GM21619 (cell line): Measurements from ENCODE around the gene RPL36.
"Not testable (repeated sequence)": the region's sequence is repeated elsewhere in the genome, so short reads cannot be mapped to it uniquely, and the experiment has no call there.

ENCODE experiments used
- ATAC-seq: cut with Tn5 transposase; IDR thresholded peaks from one replicate; pipeline ENCODE4 v1.9.1; 2021; ENCODE audit not compliant: unreplicated experiment

RPL36 gene

GRCh38 chr19:5703819-5704818 lies 14.0 kb downstream of the RPL36 start:
- ATAC-seq, result no peak

DNA sequence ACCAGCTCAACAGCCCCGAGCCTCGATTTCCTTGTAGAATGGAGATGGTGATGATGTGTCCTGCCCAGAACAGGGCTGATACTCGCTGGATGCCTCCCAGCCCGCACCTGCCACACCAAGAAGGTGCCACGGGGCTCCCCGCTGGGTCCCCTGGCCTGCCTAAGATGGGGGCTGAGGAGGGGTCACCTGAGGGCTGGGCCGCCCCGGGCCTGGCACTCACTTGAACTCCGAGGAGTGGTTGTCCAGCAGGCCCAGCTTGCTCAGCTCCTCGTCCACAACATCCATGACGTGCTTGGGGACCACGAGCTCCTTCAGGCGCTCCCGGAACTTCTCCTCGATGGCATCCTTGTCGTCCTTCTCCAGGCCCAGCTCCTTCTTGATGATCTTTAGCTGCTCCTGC lies 15.5 kb downstream of the RPL36 start:
- no peak for ATAC-seq

GRCh38 chr19:5706876-5707573 lies 16.9 kb downstream of the RPL36 start:
- ATAC-seq, result no peak

DNA sequence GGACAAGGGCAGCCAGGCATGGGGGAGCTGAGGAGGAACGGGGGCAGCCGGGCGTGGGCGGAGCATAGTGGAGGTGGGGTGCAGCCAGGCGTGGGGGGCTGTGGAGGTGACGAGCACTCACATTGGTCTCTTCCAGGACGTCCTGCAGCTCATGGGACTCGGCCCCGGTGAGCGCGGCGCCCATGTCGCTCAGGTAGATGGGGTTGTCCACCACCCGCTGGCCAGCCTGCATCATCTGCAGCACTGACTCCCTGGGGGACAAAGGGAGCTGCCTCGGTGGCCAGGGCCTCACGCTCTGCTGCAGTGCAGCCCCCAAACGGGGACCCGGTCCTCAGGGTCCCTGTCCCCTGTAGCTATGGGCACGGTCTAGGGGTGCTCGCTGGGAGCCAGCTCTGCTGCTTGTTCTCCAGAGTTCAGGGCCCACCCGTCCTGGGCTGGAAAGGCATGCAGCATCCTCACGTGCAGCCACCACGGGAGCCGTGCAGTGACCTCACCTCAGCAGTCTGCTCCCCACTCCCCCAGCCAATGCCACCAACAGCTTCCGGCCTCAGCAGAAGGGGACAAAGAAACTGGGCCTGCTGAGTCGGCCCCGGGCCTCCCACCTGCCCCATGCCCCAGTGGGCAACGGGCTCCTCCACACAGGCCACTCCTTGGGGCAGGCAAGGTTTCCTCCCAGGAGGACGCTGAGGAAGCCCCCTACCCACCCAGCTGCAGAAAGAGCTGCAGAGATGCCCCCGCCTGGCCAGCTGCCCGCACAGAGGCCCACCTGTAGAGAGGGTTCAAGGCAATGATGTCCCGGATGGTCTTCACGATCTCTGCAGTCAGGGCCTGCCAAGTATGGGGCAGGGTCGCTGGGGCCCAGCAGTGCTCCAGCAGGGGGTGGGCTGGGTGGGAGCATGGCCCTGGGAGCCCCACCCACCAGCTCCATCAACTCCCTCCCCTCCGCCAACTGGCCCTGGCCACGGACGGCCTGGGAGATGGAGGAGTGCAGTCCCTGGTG lies 17.8 kb downstream of the RPL36 start:
- no peak for ATAC-seq

DNA sequence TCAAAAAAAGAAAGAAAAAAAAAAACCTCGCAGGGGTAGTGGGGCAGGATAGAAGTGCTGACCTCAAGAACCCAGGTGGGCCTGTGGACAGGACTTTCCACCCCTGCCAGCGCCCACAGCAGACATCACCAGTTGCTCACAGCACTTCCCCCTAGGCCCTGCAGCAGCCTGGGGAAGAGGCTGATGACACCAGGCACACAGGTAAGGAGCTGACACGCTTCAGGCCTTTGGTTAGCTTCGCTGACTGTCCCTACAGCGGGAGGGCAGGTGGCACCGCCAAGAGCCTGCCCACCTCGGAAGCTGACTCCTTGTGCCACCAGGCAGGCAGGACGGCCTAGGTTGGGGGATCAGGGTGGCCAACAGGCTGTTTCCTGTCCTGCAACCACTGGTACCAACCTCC lies 20.9 kb downstream of the RPL36 start:
- no peak for ATAC-seq

- no peak for ATAC-seq
These were observed 21.6 kb downstream of the RPL36 start for GRCh38 chr19:5711713-5712161.

DNA sequence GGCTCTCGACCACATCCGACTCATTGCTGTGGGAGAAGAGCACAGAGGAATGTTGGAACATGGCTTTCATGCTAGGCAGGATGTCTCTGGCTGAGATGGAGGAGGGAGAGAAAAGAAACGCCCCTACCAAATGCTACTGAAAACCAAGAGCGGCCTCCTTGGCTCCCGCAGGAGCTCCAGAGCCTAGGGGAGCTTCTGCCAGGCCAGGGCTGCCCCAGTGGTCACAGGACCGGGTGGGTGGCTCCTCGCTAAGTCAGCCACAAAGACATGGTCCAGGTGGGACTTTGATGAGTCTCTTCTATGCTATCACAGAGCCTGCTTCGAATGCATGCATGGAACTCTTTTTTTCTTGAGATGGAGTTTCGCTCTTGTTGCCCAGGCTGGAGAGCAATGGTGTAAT lies 23.1 kb downstream of the RPL36 start:
- no peak for ATAC-seq

DNA sequence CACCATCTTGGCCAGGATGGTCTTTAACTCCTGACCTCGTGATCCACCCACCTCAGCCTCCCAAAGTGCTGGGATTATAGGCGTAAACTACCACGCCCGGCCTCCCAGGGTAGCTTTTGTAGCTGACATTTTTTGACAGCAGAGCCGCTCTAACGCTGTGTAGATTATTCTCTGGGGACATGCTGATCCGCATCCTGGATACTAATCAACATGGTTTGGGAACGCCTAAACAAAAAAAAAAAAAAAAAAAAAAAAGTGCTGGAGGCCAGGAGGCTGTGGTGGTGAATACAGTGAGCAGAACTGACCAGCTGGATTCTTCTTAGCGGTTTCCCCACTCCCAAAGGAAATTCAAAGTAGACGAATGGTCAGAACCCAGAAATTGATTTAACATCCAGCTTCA lies 24.7 kb downstream of the RPL36 start:
- ATAC-seq, result no peak

DNA sequence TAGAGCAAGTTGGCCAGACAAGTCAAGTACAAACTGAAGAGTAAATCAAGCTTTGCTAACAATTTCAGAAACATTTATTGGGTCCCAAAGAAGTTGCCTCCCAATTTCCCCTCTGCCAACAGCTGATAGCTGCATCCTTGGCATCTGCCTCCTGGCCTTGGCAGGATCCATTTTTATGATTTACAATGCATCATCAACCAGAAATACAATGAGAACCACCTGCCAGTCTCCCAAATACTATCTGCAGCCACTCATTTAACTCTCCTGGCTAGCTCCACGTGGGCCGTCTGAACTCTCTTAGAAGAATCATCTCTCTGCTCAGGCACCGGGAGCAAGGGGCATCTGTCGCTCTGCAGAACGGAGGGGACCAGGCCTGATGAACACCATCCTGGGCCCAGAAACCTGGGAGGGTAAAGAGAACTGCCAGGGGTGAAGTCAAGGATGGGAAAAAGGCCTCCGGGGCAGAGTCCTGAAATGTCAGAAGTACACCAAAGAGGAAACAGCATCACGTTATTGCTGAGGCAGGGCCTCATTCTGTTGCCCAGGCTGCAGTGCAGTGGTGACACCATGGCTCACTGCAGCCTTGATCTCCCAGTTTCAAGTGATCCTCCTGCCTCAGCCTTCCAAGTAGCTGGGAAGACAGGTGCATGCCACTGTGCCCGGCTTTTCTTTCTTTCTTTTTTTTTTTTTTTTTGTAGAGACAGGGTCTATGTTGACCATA lies 27.3 kb downstream of the RPL36 start:
- no peak for ATAC-seq

- ATAC-seq, result no peak
These were observed 28.0 kb downstream of the RPL36 start for GRCh38 chr19:5718037-5718578.

- no peak for ATAC-seq
These were observed 28.6 kb downstream of the RPL36 start for GRCh38 chr19:5718579-5719273.

- ATAC-seq, result peak; percentile 1
These were observed 29.3 kb downstream of the RPL36 start for GRCh38 chr19:5719274-5719960.

DNA sequence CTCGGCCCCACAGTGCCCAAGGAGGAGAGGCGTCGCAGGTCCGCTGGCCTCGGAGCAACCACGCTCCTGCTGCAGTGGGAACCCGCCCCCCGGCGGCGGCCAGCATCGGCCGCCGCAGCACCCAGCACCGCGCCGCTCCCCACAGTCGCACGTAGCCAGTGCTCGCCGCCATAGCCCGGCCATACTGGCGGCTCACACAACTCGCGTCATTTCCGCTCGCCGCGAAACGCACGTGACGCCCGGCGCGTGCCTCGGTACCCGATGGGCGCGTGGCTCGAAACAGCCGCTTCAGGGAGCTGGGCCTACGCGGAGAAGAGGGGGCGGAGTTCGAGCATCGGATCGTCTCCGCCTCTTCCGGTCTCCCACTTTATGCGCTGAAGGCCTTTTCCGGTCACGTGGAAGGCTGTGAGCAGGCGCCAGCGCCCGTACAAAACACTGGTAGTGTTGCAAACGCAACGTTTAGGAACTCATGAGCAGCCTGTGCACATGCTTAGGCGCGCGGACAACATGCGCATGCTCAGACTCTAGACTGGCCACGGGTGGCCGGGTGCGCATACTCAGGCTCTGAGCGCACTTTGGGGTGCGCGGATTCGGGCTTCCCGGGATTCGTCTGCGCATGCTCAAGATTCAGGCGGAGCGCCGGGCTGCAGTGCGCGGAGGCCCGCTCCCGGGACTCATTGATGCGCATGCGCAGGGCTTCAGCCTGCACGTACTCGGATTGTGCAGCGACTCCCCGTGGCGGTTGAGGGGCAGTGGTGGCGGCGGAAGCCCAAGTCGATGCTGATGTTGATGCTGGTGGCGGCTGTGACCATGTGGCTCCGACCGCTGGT lies 30.1 kb downstream of the RPL36 start, which contains the start of the genes CATSPERD and LONP1:
TSS of gene CATSPERD (plus strand) at position 677 of the 830 bp plus-strand sequence. CDS start at position 778, 101 bp downstream.
TSS of gene LONP1 (minus strand) at position 186 of the 830 bp plus-strand sequence. CDS start at position 172, 14 bp downstream.
- ATAC-seq, result peak; percentile 81

- no peak for ATAC-seq
These were observed 37.5 kb downstream of the RPL36 start for GRCh38 chr19:5727453-5728050.

GRCh38 chr19:5733172-5733571 lies 43.1 kb downstream of the RPL36 start:
- not testable (repeated sequence) for ATAC-seq

GRCh38 chr19:5738423-5738822 lies 48.3 kb downstream of the RPL36 start:
- no peak for ATAC-seq
